Activated naive CD8-positive, alpha-beta T cell treated with anti-CD3 and anti-CD28 coated beads, Interleukin-2, amount 10 ng/mL, durations not matched to agents 7 days and 5 days (primary cell): ENCODE data around the gene MAP4. TPM values are rescaled to one million over a fixed set of nuclear protein-coding genes. Genes with fewer than 3 reads are reported as not detected.
"Not testable (repeated sequence)": the region's sequence is repeated elsewhere in the genome, so short reads cannot be mapped to it uniquely, and the experiment has no call there.

Experiments used
- ATAC-seq: fragments of 150-1000 bp; cut with Tn5 transposase; one replicate; pipeline ENCODE4 v1.10.0; 2021; ENCODE audit warnings: low read depth, moderate library complexity
- POLR2A ChIA-PET: fragments of 350-600 bp; sonication (Branson Sonifier 250); formaldehyde crosslinking; loops from one replicate; lab custom pipeline; 2021; ENCODE audit warnings: antibody characterized with exemption; lab: Charles Lee
- DNase-seq: peaks from one replicate; pipeline ENCODE4 v3.0.0; 2021
- H3K27ac Mint-ChIP-seq: one replicate; pipeline ENCODE4 v1.8.0; 2022; ENCODE audit warnings: mild to moderate bottlenecking, mixed read lengths
- H3K27me3 Mint-ChIP-seq: one replicate; pipeline ENCODE4 v1.8.0; 2022; ENCODE audit warnings: mild to moderate bottlenecking, moderate library complexity, mixed read lengths
- H3K36me3 Mint-ChIP-seq: one replicate; pipeline ENCODE4 v1.8.0; 2021; ENCODE audit warnings: mild to moderate bottlenecking, mixed read lengths
- H3K4me1 Mint-ChIP-seq: one replicate; pipeline ENCODE4 v1.8.0; 2021; ENCODE audit warnings: mixed read lengths
- H3K4me3 Mint-ChIP-seq: one replicate; pipeline ENCODE4 v1.8.0; 2022; ENCODE audit warnings: mild to moderate bottlenecking, moderate library complexity, mixed read lengths
- H3K9me3 Mint-ChIP-seq: one replicate; pipeline ENCODE4 v1.8.0; 2021; ENCODE audit warnings: mixed read lengths
- total RNA-seq, 2 experiments: library from RNA; stranded (reverse); gene quantifications; one replicate each; pipeline ENCODE4 v1.2.3, GENCODE V29; 2021

Gene MAP4
- total RNA-seq, 2 experiments from 2014 or later: 118 to 119 TPM

DNA sequence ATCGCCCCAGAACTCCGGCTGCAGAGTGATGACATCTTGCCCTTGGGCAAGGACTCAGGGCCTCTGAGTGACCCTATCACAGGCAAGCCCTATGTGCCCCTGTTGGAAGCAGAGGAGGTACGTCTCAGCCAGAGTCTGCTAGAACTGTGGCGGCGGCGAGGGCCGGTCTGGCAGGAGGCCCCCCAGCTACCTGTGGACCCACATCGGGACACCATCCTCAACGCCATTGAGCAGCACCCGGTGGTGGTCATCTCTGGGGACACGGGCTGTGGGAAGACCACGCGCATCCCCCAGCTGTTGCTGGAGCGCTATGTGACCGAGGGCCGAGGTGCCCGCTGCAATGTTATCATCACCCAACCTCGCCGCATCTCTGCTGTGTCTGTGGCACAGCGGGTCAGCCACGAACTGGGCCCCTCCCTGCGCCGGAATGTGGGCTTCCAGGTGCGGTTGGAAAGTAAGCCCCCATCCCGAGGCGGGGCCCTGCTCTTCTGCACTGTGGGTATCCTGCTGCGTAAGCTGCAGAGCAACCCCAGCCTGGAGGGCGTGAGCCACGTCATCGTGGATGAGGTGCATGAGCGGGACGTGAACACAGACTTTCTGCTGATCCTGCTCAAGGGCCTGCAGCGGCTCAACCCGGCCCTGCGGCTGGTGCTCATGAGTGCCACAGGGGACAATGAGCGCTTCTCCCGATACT is 169.9 kb downstream of the MAP4 start:
- H3K4me1 Mint-ChIP-seq: no peaks in the 10 kb centered on the region
- H3K27ac Mint-ChIP-seq: no peak overlapping the region
- H3K27me3 Mint-ChIP-seq: no peaks in the 10 kb centered on the region
- DNase-seq: no peak
- H3K4me3 Mint-ChIP-seq: no peak overlapping the region
- POLR2A ChIA-PET: no interaction called here
- H3K36me3 Mint-ChIP-seq: peaks cover 15% of the 10 kb centered on the region
- H3K9me3 Mint-ChIP-seq: no peaks in the 10 kb centered on the region
- ATAC-seq: no peak

DNA sequence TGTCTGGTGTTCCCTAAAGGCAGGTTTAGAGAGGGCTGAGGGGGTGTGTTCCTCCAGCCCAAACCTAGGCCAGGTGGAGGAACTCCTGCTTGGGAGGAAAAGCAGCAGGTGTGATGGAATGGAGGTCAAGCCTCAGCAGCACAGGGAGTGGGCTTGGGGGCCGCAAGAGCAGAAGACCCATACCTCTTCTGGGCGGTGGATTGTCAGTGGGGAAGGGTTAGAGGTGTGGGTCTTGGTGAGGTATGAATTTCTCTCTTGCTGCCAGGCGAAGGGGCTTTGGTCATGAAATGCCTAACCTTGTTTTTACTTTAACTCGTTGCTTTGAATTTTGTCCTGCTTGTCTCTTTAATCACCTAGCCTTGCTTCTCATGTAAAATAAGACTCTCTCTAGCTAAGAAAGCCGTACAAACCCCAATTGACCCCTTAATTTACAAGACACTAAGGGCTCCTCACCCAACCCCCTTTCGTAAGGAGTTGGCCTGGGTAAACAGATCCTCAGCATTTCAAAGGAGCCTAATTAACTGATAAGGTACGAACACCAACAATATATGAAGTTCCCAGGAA is 174.3 kb downstream of the MAP4 start:
- H3K27ac Mint-ChIP-seq: peak overlapping the region; percentile 25
- no peaks in the 10 kb centered on the region for H3K4me1 Mint-ChIP-seq
- POLR2A ChIA-PET: no interaction called here
- no peaks in the 10 kb centered on the region for H3K27me3 Mint-ChIP-seq
- H3K4me3 Mint-ChIP-seq: no peak overlapping the region
- ATAC-seq (no peak), DNase-seq (no peak)
- H3K36me3 Mint-ChIP-seq: peaks cover 18% of the 10 kb centered on the region
- H3K9me3 Mint-ChIP-seq: no peaks in the 10 kb centered on the region

DNA sequence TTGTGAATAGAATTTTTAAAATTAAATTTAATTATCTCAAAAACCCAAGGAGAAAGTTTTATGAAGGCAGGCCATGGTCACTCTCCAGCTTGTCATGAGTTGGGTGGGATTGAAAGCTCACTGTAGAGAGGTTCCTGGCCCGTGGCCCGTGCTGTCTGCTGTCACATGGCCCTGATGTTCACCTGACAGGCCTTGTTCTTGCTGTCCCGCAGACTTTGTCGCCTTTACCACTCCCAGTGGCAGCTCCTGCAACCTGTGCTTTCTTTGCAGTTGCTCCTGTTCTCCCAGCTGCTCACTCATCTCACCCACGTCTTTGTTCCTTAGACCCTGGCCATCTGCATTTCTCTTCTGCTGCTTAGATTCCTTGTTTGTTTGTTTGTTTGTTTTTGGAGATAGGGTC is 177.7 kb downstream of the MAP4 start:
- POLR2A ChIA-PET: interaction anchor here (2.1 kb wide), 1 partner anchor 14 kb away, joined by 12 read pairs; no protein-coding TSS in a partner anchor
- ATAC-seq: no peak
- H3K36me3 Mint-ChIP-seq: peaks cover 20% of the 10 kb centered on the region
- no peaks in the 10 kb centered on the region for H3K9me3 Mint-ChIP-seq
- no peak overlapping the region for H3K27ac Mint-ChIP-seq
- H3K4me3 Mint-ChIP-seq: no peak overlapping the region
- no peaks in the 10 kb centered on the region for H3K4me1 Mint-ChIP-seq
- H3K27me3 Mint-ChIP-seq: no peaks in the 10 kb centered on the region
- DNase-seq: no peak

DNA sequence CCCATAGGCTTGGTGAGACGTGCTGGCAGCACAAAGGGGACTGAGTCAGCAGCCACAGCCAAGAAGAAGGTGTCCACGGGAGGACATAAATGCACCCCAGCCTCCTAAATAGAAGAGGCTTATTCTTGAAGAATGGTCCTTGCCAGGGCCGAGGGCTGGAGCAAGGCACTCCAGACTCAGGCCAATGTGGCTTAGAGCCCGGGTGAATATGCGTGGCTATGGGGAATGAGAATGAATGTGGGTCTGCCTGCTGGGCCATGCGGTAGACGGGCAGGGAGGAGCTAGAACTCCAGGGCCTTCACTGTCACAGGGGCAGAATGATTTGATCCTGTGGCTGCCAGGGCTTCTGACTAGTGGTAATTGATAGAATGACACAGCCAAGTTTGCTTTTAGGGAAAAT is 179.2 kb downstream of the MAP4 start:
- ATAC-seq (no peak), DNase-seq (no peak)
- Mint-ChIP-seq H3K4me1 (no peaks in the 10 kb centered on the region), H3K27me3 (no peaks in the 10 kb centered on the region), H3K36me3 (peaks cover 26% of the 10 kb centered on the region), H3K9me3 (no peaks in the 10 kb centered on the region), H3K27ac (no peak overlapping the region), H3K4me3 (no peak overlapping the region)
- POLR2A ChIA-PET: interaction anchor here (1.1 to 2.1 kb wide), 3 partner anchors 12 to 321 kb away, joined by 3 to 12 read pairs (median 5); no protein-coding TSS in a partner anchor

DNA sequence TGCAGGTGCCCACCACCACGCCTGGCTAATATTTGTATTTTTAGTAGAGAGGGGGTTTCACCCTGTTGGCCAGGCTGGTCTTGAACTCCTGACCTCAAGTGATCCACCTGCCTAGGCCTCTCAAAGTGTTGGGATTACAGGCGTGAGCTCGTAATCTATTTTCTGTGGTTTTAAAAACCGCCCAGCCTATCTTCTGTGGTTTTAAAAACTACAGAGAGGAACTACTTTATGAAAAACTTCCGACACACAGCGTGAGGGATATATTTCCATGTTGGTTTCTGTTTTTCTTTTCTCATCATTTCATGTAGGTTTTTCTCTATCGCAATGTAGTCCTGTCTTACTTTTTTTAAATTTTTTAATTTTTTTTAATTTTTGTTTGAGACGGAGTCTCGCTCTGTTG is 186.7 kb downstream of the MAP4 start:
- ATAC-seq, DNase-seq, H3K27me3 Mint-ChIP-seq, H3K9me3 Mint-ChIP-seq: not testable (repeated sequence)
- H3K27ac Mint-ChIP-seq: peak overlapping the region; percentile 60
- H3K4me1 Mint-ChIP-seq: peaks cover 26% of the 10 kb centered on the region
- H3K36me3 Mint-ChIP-seq: peaks cover 40% of the 10 kb centered on the region
- POLR2A ChIA-PET: interaction anchor here (0.7 kb wide), 1 partner anchor 48 kb away, joined by 3 read pairs; no protein-coding TSS in a partner anchor
- H3K4me3 Mint-ChIP-seq: peak overlapping the region; percentile 15

DNA sequence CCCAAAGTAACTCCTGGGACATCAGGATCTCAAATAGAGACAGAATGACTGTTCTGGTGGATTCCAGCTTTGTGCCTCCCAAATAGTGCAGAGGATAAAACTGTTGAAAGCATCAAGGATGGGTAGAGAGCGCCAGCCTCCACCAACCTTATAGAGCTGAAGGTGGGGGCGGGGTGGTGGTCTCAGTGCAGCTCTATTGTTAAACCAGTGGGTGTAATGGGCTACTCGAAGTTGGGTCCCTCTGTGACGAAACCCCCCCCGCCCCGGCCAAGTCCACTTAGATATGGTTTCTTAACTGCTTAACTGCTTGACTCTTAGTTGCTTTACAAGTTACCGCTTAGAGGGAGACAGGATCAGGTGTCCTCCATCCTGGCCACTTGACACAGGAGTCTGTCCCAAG is 190.6 kb downstream of the MAP4 start:
- H3K9me3 Mint-ChIP-seq: no peaks in the 10 kb centered on the region
- ATAC-seq (no peak), DNase-seq (no peak)
- H3K4me1 Mint-ChIP-seq: peaks cover 26% of the 10 kb centered on the region
- peak overlapping the region; percentile 90 for H3K4me3 Mint-ChIP-seq
- peaks cover 32% of the 10 kb centered on the region for H3K36me3 Mint-ChIP-seq
- peak overlapping the region; percentile 85 for H3K27ac Mint-ChIP-seq
- POLR2A ChIA-PET: interaction anchor here (0.7 to 2.6 kb wide), 9 partner anchors 10 to 1129 kb away, joined by 3 to 12 read pairs (median 6); partner anchors contain the start of gene DHX30
- no peaks in the 10 kb centered on the region for H3K27me3 Mint-ChIP-seq

DNA sequence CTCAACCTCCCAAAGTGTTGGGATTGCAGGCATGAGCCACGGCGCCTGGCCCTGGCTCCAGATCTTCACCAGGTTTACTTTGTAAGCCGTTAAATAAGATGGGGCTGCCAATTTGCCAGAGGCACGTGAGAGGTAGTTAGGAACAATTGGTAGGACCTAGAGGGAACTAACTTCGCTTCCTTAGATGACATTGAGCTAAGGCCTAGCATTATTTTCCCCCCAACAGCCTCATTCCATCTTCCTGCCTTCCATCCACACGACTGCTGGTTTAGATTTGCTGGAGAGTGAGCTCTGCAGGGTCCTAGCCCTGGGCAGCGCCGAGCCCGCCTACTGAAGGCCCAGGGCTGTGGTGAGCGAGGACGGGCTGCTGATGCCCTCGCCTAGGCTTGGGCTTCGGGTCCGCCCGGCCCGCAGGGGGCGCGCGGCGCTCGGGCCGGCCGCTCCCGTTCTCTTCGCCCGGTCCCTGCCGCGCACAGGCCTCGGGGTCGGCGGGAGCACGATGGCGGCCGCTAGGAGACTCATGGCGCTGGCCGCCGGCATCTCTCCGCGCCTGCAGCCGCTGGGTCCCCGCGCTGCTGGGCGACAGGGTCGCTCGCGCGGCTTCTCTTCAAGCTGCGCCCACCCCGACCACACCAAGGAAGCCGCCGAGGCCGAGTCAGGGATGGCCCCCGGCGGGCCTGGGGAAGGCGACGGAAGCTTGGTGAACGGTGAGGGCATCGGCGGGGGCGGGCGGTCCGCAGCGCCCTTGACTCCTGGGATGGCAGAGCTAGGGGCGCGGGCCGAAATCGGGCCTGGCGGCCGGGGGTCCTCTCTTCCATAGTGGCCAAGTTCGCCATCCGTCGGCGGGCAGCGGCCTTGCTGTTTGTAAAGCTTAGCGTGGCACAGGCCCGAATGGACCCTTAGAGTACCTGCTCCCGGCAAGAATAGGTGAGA is 191.4 kb downstream of the MAP4 start:
- H3K27me3 Mint-ChIP-seq: no peaks in the 10 kb centered on the region
- H3K36me3 Mint-ChIP-seq: peaks cover 29% of the 10 kb centered on the region
- H3K9me3 Mint-ChIP-seq: no peaks in the 10 kb centered on the region
- H3K4me3 Mint-ChIP-seq: peak overlapping the region; percentile 90
- POLR2A ChIA-PET: interaction anchor here (0.5 to 2.6 kb wide), 10 partner anchors 9 to 442 kb away, joined by 3 to 12 read pairs (median 6); partner anchors contain the start of gene DHX30
- H3K4me1 Mint-ChIP-seq: peaks cover 26% of the 10 kb centered on the region
- DNase-seq (peak; percentile 89), ATAC-seq (peak; percentile 99)
- peak overlapping the region; percentile 85 for H3K27ac Mint-ChIP-seq

DNA sequence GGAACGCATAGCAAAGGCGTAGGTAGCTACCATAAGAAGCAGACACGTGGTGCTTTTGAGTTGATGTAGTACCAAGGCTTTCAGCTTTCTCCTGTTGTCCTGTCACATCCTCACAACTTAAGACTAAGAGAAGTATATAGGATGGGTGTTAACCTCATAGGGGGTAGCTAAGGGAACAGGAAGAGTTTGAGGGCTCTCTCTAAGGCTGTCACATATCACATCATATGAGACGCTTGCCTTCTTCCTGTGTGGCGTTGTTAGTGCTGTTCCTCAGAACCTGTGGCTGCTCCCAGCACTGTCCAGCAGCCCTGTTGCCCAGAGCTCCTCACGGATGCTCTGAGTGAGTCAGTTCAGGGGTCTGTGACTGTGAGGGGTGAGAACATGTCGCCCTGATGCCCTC is 198.6 kb downstream of the MAP4 start:
- ATAC-seq (no peak), DNase-seq (no peak)
- Mint-ChIP-seq H3K9me3 (no peaks in the 10 kb centered on the region), H3K4me1 (no peaks in the 10 kb centered on the region), H3K4me3 (no peak overlapping the region), H3K36me3 (peaks cover 6% of the 10 kb centered on the region), H3K27ac (no peak overlapping the region), H3K27me3 (no peaks in the 10 kb centered on the region)
- POLR2A ChIA-PET: no interaction called here

DNA sequence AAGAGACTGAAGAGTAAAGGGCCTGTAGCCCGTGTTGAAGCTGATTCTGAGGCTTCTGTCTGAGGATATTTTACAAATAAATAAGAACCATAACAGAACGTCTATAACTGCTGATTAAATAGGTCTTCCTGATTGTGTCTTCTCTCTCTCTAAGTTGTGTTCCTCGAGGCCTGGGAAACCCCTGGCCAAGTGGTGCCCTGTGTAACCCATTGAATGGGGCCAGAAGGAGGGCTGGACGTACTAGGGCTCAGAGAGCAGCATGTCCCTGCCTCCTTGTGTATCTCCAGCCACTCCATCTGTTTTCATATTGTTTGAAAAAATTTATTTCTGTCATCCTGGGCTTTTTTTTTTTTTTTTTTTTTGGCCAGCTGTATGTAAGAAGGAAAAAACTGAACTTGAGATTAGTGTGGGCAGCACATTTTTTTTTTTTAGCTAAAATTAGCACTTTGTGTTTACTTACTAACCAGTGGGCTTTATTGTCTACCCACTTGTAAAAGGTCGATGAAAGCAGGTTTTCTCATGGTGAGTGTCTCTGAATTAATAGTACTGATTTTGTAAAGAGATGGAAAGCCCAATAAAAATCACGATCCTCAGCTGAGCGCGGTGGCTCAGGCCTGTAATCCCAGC is 202.6 kb downstream of the MAP4 start:
- no peaks in the 10 kb centered on the region for H3K27me3 Mint-ChIP-seq
- no peak for DNase-seq
- no peak overlapping the region for H3K27ac Mint-ChIP-seq
- H3K9me3 Mint-ChIP-seq: peaks cover 2% of the 10 kb centered on the region
- no peak for ATAC-seq
- H3K36me3 Mint-ChIP-seq: peaks cover 16% of the 10 kb centered on the region
- POLR2A ChIA-PET: no interaction called here
- H3K4me3 Mint-ChIP-seq: no peak overlapping the region
- no peaks in the 10 kb centered on the region for H3K4me1 Mint-ChIP-seq

DNA sequence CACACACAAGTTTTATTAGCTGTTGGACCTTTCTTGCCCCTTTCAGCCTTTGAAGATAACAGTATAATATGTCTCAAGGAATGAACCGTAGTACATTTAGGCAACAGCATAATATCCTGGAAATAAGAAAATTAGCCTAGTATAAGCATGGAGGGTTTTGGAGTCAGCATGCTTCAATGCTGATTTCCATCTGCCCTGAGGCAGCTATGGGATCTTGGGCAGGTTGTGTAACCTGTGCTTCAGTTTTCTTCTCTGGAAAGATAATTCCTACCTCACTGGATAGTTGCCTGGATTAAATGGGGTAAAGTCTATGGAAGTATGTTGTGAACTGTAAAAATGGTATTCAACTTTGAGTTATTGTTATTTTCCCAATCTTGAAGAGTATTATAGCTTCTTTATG is 211.6 kb downstream of the MAP4 start:
- Mint-ChIP-seq H3K36me3 (no peaks in the 10 kb centered on the region), H3K4me3 (peak overlapping the region; percentile 99), H3K9me3 (no peaks in the 10 kb centered on the region), H3K4me1 (peaks cover 17% of the 10 kb centered on the region), H3K27me3 (no peaks in the 10 kb centered on the region), H3K27ac (no peak overlapping the region)
- no peak for ATAC-seq
- DNase-seq: no peak
- POLR2A ChIA-PET: interaction anchor here (1.8 kb wide), 1 partner anchor 20 kb away, joined by 7 read pairs; no protein-coding TSS in a partner anchor

DNA sequence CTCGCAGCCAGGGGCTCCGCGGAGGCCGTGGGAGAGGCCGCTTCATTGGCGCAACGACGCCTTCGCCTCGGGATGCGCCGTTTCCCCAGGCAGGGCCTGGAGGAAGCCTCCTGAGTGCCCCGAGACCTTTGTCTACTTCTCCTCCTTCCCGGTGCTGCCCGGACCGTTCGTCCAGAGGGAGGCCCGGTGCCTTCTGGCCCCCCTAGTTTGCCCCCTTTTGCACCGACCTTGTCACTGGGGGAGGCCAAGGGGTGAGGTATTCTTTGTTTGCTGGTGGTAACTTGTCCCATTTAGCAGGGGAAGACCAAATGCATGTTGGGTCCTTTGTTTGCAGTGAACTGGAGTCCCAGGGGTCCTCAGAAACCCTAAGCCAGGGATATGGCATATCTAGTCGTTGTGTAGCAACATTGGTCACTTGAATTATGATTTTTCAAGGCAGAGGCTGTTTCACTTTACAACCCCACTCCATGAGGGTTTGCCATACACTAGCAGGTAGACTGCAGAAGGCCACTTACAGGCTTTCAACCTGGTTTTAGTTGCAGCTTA is 212.7 kb downstream of the MAP4 start:
- Mint-ChIP-seq H3K27ac (peak overlapping the region; percentile 95), H3K36me3 (no peaks in the 10 kb centered on the region), H3K27me3 (no peaks in the 10 kb centered on the region), H3K4me1 (peaks cover 17% of the 10 kb centered on the region), H3K9me3 (no peaks in the 10 kb centered on the region), H3K4me3 (peak overlapping the region; percentile 99)
- POLR2A ChIA-PET: interaction anchor here (1.8 kb wide), 1 partner anchor 21 kb away, joined by 7 read pairs; no protein-coding TSS in a partner anchor
- no peak for DNase-seq
- no peak for ATAC-seq

DNA sequence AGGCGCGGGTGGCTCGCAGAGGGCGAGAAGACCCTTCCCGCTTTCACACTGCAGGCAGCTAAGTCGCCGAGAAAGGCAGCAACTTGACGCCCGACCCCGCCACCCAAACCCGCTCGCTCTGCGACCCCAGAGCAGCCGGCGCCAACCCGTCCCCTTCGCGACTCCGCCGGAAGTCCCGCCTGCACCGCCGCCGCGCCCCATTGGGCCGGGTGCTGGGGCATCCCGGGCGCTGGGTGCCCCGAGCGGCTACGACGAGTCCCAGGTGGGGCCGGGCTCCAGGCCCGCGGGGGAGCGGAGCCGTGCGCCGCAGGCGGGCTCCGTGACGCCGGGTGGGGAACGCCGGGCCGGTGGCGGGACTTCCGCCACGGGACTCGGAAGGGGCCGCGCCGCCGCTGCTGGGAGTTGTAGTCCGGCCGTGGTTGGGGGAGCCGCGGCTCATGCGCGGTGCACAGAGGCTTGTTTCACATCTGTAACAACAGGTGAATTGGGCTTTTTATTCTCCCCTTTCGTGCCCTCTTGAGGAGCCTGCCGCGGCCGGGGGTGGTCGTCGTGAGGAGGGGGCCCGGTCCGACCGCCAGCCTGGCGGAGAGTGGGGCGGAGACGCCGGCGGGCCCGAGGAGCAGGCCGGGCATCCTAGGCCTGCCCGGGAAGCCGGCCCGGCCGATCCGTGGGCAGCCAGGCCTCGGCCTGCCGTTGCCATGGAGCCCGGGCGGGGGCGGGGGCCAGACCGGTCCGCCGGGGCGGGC is 213.3 kb downstream of the MAP4 start, which contains the start of gene DHX30:
TSS of gene DHX30 (plus strand) at position 405 of the 746 bp plus-strand sequence. CDS start 7,546 bp downstream, outside the sequence.
- peak within 1 kb of the TSS; percentile 95 for H3K27ac Mint-ChIP-seq
- H3K27me3 Mint-ChIP-seq: no peaks in the 10 kb centered on the region
- ATAC-seq: peak; percentile 89
- H3K36me3 Mint-ChIP-seq: no peaks in the 10 kb centered on the region
- H3K4me3 Mint-ChIP-seq: peak within 1 kb of the TSS; percentile 99
- peaks cover 17% of the 10 kb centered on the region for H3K4me1 Mint-ChIP-seq
- POLR2A ChIA-PET: interaction anchor here (0.7 to 2.2 kb wide), 7 partner anchors 13 to 285 kb away, joined by 3 to 9 read pairs (median 4); no protein-coding TSS in a partner anchor
- peak; percentile 89 for DNase-seq
- no peaks in the 10 kb centered on the region for H3K9me3 Mint-ChIP-seq
